Activated T-cell treated with anti-CD3 and anti-CD28 coated beads, Interleukin-2, amount 50 U/mL, for 24 hours (primary cell): Measurements from ENCODE around the gene EXD3.
"Not testable (repeated sequence)": the region's sequence is repeated elsewhere in the genome, so short reads cannot be mapped to it uniquely, and the experiment has no call there.

Experiments used
- DNase-seq: peaks from one replicate; pipeline ENCODE4 v3.0.0-alpha.2; 2020
- H3K27ac Mint-ChIP-seq: 2 replicates; pipeline ENCODE4 v1.8.0; 2020; ENCODE audit warnings: mild to moderate bottlenecking, mixed read lengths
- H3K27me3 Mint-ChIP-seq: 2 replicates; pipeline ENCODE4 v1.8.0; 2020; ENCODE audit warnings: mixed read lengths
- H3K36me3 Mint-ChIP-seq: 2 replicates; pipeline ENCODE4 v1.8.0; 2020; ENCODE audit warnings: low read depth, mixed read lengths
- H3K4me1 Mint-ChIP-seq: 2 replicates; pipeline ENCODE4 v1.8.0; 2020; ENCODE audit warnings: low read depth, mixed read lengths
- H3K4me3 Mint-ChIP-seq: 2 replicates; pipeline ENCODE4 v1.8.0; 2020; ENCODE audit warnings: mild to moderate bottlenecking, moderate library complexity, mixed read lengths
- H3K9me3 Mint-ChIP-seq: 2 replicates; pipeline ENCODE4 v1.8.0; 2020; ENCODE audit warnings: mixed read lengths

EXD3 gene

GRCh38 chr9:137266585-137267453 lies 156.1 kb downstream of the EXD3 start:
- Mint-ChIP-seq H3K4me3 (no peak overlapping the region), H3K9me3 (no peaks in the 10 kb centered on the region), H3K36me3 (peaks cover 86% of the 10 kb centered on the region), H3K4me1 (peaks cover 10% of the 10 kb centered on the region), H3K27ac (no peak overlapping the region), H3K27me3 (no peaks in the 10 kb centered on the region)
- no peak for DNase-seq

GRCh38 chr9:137266162-137266527 lies 156.8 kb downstream of the EXD3 start:
- no peak for DNase-seq
- Mint-ChIP-seq H3K4me1 (peaks cover 6% of the 10 kb centered on the region), H3K9me3 (no peaks in the 10 kb centered on the region), H3K4me3 (no peak overlapping the region), H3K27me3 (no peaks in the 10 kb centered on the region), H3K36me3 (peaks cover 86% of the 10 kb centered on the region), H3K27ac (no peak overlapping the region)

GRCh38 chr9:137265496-137266161 lies 157.3 kb downstream of the EXD3 start:
- no peak for DNase-seq
- Mint-ChIP-seq H3K4me1 (peaks cover 2% of the 10 kb centered on the region), H3K27ac (no peak overlapping the region), H3K9me3 (no peaks in the 10 kb centered on the region), H3K4me3 (no peak overlapping the region), H3K36me3 (peaks cover 85% of the 10 kb centered on the region), H3K27me3 (no peaks in the 10 kb centered on the region)

- Mint-ChIP-seq H3K4me1 (no peaks in the 10 kb centered on the region), H3K27me3 (no peaks in the 10 kb centered on the region), H3K4me3 (no peak overlapping the region), H3K9me3 (no peaks in the 10 kb centered on the region), H3K36me3 (peaks cover 75% of the 10 kb centered on the region), H3K27ac (no peak overlapping the region)
- no peak for DNase-seq
These were observed 158.9 kb downstream of the EXD3 start for GRCh38 chr9:137264067-137264466.

- H3K36me3 Mint-ChIP-seq = peaks cover 75% of the 10 kb centered on the region
- DNase-seq = no peak
- H3K4me1 Mint-ChIP-seq = no peaks in the 10 kb centered on the region
- H3K27me3 Mint-ChIP-seq = no peaks in the 10 kb centered on the region
- H3K4me3 Mint-ChIP-seq = no peak overlapping the region
- no peak overlapping the region for H3K27ac Mint-ChIP-seq
- no peaks in the 10 kb centered on the region for H3K9me3 Mint-ChIP-seq
These were observed 159.5 kb downstream of the EXD3 start for GRCh38 chr9:137263506-137263905.

- Mint-ChIP-seq H3K36me3 (peaks cover 75% of the 10 kb centered on the region), H3K9me3 (no peaks in the 10 kb centered on the region), H3K27ac (no peak overlapping the region), H3K27me3 (no peaks in the 10 kb centered on the region), H3K4me1 (no peaks in the 10 kb centered on the region), H3K4me3 (no peak overlapping the region)
- no peak for DNase-seq
These were observed 160.1 kb downstream of the EXD3 start for GRCh38 chr9:137262909-137263285.

GRCh38 chr9:137262173-137262908 lies 160.6 kb downstream of the EXD3 start:
- H3K4me3 Mint-ChIP-seq, H3K4me1 Mint-ChIP-seq, DNase-seq, H3K27me3 Mint-ChIP-seq, H3K9me3 Mint-ChIP-seq, H3K27ac Mint-ChIP-seq: not testable (repeated sequence)
- peaks cover 70% of the 10 kb centered on the region for H3K36me3 Mint-ChIP-seq
